GM12878 (cell line): ENCODE measurements around the gene TMC4. TPM values are rescaled to one million over a fixed set of nuclear protein-coding genes. Genes with fewer than 3 reads are reported as not detected.

Experiments
- CBX3 ChIP-seq: fragments of 200-600 bp; sonication (generic); IDR thresholded peaks from 2 replicates; pipeline ENCODE4 v1.6.1; 2016; ENCODE audit warnings: low read depth, borderline replicate concordance
- FOS ChIP-seq: IDR thresholded peaks from 3 replicates; pipeline ENCODE4 v1.6.1; 2011; ENCODE audit warnings: borderline replicate concordance; ENCODE audit not compliant: insufficient read length; ENCODE audit errors: extremely low read depth
- GABPA ChIP-seq: IDR thresholded peaks from 2 replicates; pipeline ENCODE4 v1.6.1; 2014; ENCODE audit warnings: antibody characterized with exemption, low read depth, mild to moderate bottlenecking, inconsistent platforms
- HCFC1 ChIP-seq: fragments of 150-350 bp; IDR thresholded peaks from 2 replicates; pipeline ENCODE4 v1.6.1; 2014; ENCODE audit warnings: low read length
- JUNB ChIP-seq: IDR thresholded peaks from 2 replicates; pipeline ENCODE4 v1.6.1; 2016; ENCODE audit warnings: antibody characterized with exemption, mild to moderate bottlenecking
- MEF2A ChIP-seq: IDR thresholded peaks from 2 replicates; pipeline ENCODE4 v1.6.1; 2011; ENCODE audit warnings: low read depth, mild to moderate bottlenecking, low read length, moderate library complexity; ENCODE audit not compliant: insufficient read depth
- NFIC ChIP-seq: IDR thresholded peaks from 2 replicates; pipeline ENCODE4 v1.6.1; 2012; ENCODE audit warnings: low read depth, mild to moderate bottlenecking, inconsistent platforms, low read length, moderate library complexity
- NR2C1 ChIP-seq: fragments of 450-650 bp; IDR thresholded peaks from 2 replicates; pipeline ENCODE4 v1.6.1; 2017; ENCODE audit warnings: antibody characterized with exemption, mild to moderate bottlenecking, moderate library complexity
- NR2C2 ChIP-seq: IDR thresholded peaks from 2 replicates; pipeline ENCODE4 v1.6.1; 2011; ENCODE audit warnings: borderline replicate concordance, low read depth; ENCODE audit not compliant: control insufficient read depth, insufficient read length
- NRF1 ChIP-seq: conservative IDR thresholded peaks from 2 replicates; pipeline ENCODE4 v1.6.1; 2011; ENCODE audit warnings: mild to moderate bottlenecking, low read depth, low read length, improper control_type of control experiment
- PAX5 ChIP-seq: IDR thresholded peaks from 2 replicates; pipeline ENCODE4 v1.6.1; 2011; ENCODE audit warnings: low read depth, low read length, borderline replicate concordance
- SPI1 ChIP-seq: IDR thresholded peaks from 2 replicates; pipeline ENCODE4 v1.6.1; 2011; ENCODE audit warnings: low read depth, mild to moderate bottlenecking, low read length, moderate library complexity, borderline replicate concordance; ENCODE audit not compliant: insufficient read depth
- SREBF2 ChIP-seq: IDR thresholded peaks from 2 replicates; pipeline ENCODE4 v1.6.1; 2012; ENCODE audit warnings: mild to moderate bottlenecking, low read length
- TCF3 ChIP-seq: IDR thresholded peaks from 2 replicates; pipeline ENCODE4 v1.6.1; 2012; ENCODE audit warnings: low read depth, mild to moderate bottlenecking, low read length, borderline replicate concordance; ENCODE audit not compliant: insufficient read depth
- WRNIP1 ChIP-seq: IDR thresholded peaks from 2 replicates; pipeline ENCODE4 v1.6.1; 2011; ENCODE audit warnings: low read depth, low read length, improper control_type of control experiment, borderline replicate concordance
- ZNF24 ChIP-seq: fragments of 450-650 bp; IDR thresholded peaks from 2 replicates; pipeline ENCODE4 v1.6.1; 2017; ENCODE audit warnings: antibody characterized with exemption, mild to moderate bottlenecking
- polyA plus RNA-seq, 11 experiments: library from polyadenylated mRNA; depleted of rRNA in 4 of 11; unstranded in 6 of 11; stranded (reverse) in 5 of 11; fragments of >200 nt; fragmentation: Nextera tagmentation in 4 of 11; fragmentation: Illumina TruSeq in 1 of 11; extraction: Ambion mirVana in 4 of 11; extraction: Trizol in 1 of 11; gene quantifications; 1 replicate in 1 of 11; 2 replicates in 10 of 11; pipeline versions ENCODE4 v1.2.1 to v1.2.3, GENCODE V29; 2011 to 2016; ENCODE audit warnings: inconsistent platforms in 2 of 11, missing spikeins in 2 of 11, low read depth in 1 of 11
- total RNA-seq, 4 experiments: library from RNA; depleted of rRNA in 3 of 4; stranded (reverse); fragments of >200 nt in 3 of 4; fragmentation: Illumina TruSeq in 1 of 4; extraction: Trizol in 1 of 4; gene quantifications; 2 replicates each; pipeline versions ENCODE4 v1.2.1 to v1.2.3, GENCODE V29; 2013 to 2021
- TF ChIP-seq, protein P1 (sequence below): fragments of 450-650 bp; IDR thresholded peaks from 2 replicates; pipeline ENCODE4 v1.6.1; 2017; ENCODE audit warnings: mild to moderate bottlenecking, moderate library complexity
- TF ChIP-seq, protein P2 (sequence below), 3 experiments: IDR thresholded peaks in 2 of 3; conservative IDR thresholded peaks in 1 of 3; 2 replicates each; pipeline ENCODE4 v1.5.1; 2011; ENCODE audit warnings: low read depth in 3 of 3, low read length in 3 of 3, mild to moderate bottlenecking in 3 of 3, control low read depth in 2 of 3, moderate library complexity in 2 of 3, inconsistent platforms in 1 of 3, mixed read lengths in 1 of 3; ENCODE audit not compliant: control insufficient read depth in 2 of 3, insufficient read depth in 1 of 3; ENCODE audit errors: extremely low read depth in 1 of 3
- TF ChIP-seq, protein P3 (sequence below): fragments of 450-650 bp; IDR thresholded peaks from 2 replicates; pipeline ENCODE4 v1.6.1; 2014; ENCODE audit warnings: mild to moderate bottlenecking
- TF ChIP-seq, protein P4 (sequence below): IDR thresholded peaks from 2 replicates; pipeline ENCODE4 v1.6.1; 2011; ENCODE audit warnings: borderline replicate concordance, low read depth, mild to moderate bottlenecking, moderate library complexity, mixed read lengths, low read length; ENCODE audit not compliant: insufficient read depth; ENCODE audit errors: extremely low read length
- TF ChIP-seq, protein P5 (sequence below): IDR thresholded peaks from 2 replicates; pipeline ENCODE4 v1.6.1; 2011; ENCODE audit warnings: low read depth, mild to moderate bottlenecking, low read length, moderate library complexity, borderline replicate concordance; ENCODE audit errors: extremely low read depth

TMC4 gene
- total and polyA plus RNA-seq, 10 of the 15 experiments (the other 5 are each of a cell fraction or from before 2014, with no cell fraction given), result 0.33 to 0.83 (median 0.74) TPM; not detected in 7

DNA sequence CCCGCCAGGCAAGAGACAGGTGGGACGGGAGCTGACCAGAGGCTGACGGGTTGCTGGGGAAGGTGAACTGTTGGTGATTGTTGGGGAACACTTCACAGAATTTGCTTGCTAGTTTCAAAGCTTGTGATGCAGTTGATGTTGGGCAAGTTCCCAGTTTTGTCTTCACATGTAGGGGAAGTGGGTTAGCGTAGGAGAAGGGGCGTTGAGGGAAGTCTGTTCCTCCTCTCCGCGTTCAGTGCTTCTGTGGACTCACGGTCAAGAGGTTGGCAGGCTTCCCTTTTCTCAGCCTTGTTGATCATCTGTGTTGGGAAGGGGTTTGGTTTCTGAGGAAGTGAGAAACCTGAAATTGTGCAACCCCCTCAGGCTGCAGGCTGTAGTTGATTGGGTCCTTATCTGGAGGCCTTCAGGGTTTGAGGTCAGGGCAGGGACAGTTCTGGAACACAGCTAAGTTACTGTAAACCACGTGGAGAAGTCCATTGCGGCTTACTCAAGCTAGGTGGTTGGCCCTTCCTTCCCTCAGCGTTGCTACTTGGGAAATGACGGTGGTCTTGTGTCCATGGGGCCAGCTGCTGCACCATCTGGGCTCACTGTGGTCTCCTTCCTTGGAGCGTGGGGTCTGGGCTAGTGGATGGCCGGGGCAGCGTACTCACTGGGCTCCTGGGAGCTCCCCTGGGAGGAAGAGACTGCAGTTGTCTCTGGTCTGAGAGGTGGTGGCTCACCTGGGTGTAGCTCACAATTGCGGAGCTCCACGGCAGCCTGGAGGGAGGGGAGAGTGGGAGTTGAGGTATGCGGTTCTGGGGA, 35.2 kb upstream of the TMC4 start (continued):
- TF ChIP-seq SREBF2 (no peak), MEF2A (0 out of 2 replicates have a peak, but pooled peaks have one; percentile 38), FOS (no peak), JUNB (no peak), GABPA (no peak), PAX5 (peak; percentile 71), NRF1 (no peak), CBX3 (no peak), ZNF24 (no peak), NR2C1 (no peak), SPI1 (peak; percentile 95), TCF3 (0 out of 2 replicates have a peak, but pooled peaks have one; percentile 6), HCFC1 (no peak), WRNIP1 (no peak), NFIC (peak; percentile 77), NR2C2 (no peak)
- TF ChIP-seq, protein P1, sequence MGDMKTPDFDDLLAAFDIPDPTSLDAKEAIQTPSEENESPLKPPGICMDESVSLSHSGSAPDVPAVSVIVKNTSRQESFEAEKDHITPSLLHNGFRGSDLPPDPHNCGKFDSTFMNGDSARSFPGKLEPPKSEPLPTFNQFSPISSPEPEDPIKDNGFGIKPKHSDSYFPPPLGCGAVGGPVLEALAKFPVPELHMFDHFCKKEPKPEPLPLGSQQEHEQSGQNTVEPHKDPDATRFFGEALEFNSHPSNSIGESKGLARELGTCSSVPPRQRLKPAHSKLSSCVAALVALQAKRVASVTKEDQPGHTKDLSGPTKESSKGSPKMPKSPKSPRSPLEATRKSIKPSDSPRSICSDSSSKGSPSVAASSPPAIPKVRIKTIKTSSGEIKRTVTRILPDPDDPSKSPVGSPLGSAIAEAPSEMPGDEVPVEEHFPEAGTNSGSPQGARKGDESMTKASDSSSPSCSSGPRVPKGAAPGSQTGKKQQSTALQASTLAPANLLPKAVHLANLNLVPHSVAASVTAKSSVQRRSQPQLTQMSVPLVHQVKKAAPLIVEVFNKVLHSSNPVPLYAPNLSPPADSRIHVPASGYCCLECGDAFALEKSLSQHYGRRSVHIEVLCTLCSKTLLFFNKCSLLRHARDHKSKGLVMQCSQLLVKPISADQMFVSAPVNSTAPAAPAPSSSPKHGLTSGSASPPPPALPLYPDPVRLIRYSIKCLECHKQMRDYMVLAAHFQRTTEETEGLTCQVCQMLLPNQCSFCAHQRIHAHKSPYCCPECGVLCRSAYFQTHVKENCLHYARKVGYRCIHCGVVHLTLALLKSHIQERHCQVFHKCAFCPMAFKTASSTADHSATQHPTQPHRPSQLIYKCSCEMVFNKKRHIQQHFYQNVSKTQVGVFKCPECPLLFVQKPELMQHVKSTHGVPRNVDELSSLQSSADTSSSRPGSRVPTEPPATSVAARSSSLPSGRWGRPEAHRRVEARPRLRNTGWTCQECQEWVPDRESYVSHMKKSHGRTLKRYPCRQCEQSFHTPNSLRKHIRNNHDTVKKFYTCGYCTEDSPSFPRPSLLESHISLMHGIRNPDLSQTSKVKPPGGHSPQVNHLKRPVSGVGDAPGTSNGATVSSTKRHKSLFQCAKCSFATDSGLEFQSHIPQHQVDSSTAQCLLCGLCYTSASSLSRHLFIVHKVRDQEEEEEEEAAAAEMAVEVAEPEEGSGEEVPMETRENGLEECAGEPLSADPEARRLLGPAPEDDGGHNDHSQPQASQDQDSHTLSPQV, result no peak
- TF ChIP-seq, protein P2, sequence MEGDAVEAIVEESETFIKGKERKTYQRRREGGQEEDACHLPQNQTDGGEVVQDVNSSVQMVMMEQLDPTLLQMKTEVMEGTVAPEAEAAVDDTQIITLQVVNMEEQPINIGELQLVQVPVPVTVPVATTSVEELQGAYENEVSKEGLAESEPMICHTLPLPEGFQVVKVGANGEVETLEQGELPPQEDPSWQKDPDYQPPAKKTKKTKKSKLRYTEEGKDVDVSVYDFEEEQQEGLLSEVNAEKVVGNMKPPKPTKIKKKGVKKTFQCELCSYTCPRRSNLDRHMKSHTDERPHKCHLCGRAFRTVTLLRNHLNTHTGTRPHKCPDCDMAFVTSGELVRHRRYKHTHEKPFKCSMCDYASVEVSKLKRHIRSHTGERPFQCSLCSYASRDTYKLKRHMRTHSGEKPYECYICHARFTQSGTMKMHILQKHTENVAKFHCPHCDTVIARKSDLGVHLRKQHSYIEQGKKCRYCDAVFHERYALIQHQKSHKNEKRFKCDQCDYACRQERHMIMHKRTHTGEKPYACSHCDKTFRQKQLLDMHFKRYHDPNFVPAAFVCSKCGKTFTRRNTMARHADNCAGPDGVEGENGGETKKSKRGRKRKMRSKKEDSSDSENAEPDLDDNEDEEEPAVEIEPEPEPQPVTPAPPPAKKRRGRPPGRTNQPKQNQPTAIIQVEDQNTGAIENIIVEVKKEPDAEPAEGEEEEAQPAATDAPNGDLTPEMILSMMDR (IDR thresholded peaks at IDR 0.05 in 2 of 3, conservative IDR thresholded peaks at IDR 0.05 in 1 of 3; ENCODE audit: control insufficient read depth in 2 of 3, extremely low read depth in 1 of 3, insufficient read depth in 1 of 3, low read depth in 3 of 3, low read length in 3 of 3), result no peak
- TF ChIP-seq, protein P3, sequence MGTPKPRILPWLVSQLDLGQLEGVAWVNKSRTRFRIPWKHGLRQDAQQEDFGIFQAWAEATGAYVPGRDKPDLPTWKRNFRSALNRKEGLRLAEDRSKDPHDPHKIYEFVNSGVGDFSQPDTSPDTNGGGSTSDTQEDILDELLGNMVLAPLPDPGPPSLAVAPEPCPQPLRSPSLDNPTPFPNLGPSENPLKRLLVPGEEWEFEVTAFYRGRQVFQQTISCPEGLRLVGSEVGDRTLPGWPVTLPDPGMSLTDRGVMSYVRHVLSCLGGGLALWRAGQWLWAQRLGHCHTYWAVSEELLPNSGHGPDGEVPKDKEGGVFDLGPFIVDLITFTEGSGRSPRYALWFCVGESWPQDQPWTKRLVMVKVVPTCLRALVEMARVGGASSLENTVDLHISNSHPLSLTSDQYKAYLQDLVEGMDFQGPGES, result no peak
- TF ChIP-seq, protein P4, sequence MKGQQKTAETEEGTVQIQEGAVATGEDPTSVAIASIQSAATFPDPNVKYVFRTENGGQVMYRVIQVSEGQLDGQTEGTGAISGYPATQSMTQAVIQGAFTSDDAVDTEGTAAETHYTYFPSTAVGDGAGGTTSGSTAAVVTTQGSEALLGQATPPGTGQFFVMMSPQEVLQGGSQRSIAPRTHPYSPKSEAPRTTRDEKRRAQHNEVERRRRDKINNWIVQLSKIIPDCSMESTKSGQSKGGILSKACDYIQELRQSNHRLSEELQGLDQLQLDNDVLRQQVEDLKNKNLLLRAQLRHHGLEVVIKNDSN, result peak; percentile 34
- TF ChIP-seq, protein P5, sequence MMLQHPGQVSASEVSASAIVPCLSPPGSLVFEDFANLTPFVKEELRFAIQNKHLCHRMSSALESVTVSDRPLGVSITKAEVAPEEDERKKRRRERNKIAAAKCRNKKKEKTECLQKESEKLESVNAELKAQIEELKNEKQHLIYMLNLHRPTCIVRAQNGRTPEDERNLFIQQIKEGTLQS, result no peak
